OCI-LY1 (cell line): ENCODE results near the gene SYCN.
A peak's percentile ranks its signal among the peaks of the same experiment; 100 is the strongest.

Source experiments
- H2AFZ ChIP-seq: fragments of 200-600 bp; sonication (generic), shearing (Covaris generic); 2 replicates; pipeline ENCODE4 v1.6.0; 2014; ENCODE audit warnings: antibody characterized with exemption, mild to moderate bottlenecking, low read length
- H3F3A ChIP-seq: fragments of 200-600 bp; sonication (generic), shearing (Covaris generic); 2 replicates; pipeline ENCODE4 v1.6.0; 2014; ENCODE audit warnings: mild to moderate bottlenecking, antibody characterized with exemption, low read length, moderate library complexity; ENCODE audit not compliant: insufficient read depth
- H3K27ac ChIP-seq: fragments of 200-600 bp; sonication (generic); 2 replicates; pipeline ENCODE4 v1.5.1; 2014; ENCODE audit warnings: low read length, mixed run types, mild to moderate bottlenecking, low read depth; ENCODE audit not compliant: poor library complexity, severe bottlenecking
- H3K27me3 ChIP-seq: fragments of 200-600 bp; sonication (generic); 2 replicates; pipeline ENCODE4 v1.6.0; 2014; ENCODE audit warnings: antibody characterized with exemption, mild to moderate bottlenecking, low read length, moderate library complexity; ENCODE audit not compliant: insufficient read depth
- H3K36me3 ChIP-seq: fragments of 200-600 bp; sonication (generic); 2 replicates; pipeline ENCODE4 v1.6.1; 2014; ENCODE audit warnings: mild to moderate bottlenecking, antibody characterized with exemption, low read length, moderate library complexity, mixed read lengths; ENCODE audit not compliant: insufficient read depth
- H3K4me1 ChIP-seq: fragments of 200-600 bp; sonication (generic); 2 replicates; pipeline ENCODE4 v1.5.1; 2014; ENCODE audit warnings: mild to moderate bottlenecking, low read length, moderate library complexity; ENCODE audit not compliant: insufficient read depth, severe bottlenecking
- H3K4me2 ChIP-seq: fragments of 200-600 bp; sonication (generic), shearing (Covaris generic); 2 replicates; pipeline ENCODE4 v1.6.1; 2014; ENCODE audit warnings: low read length
- H3K4me3 ChIP-seq: fragments of 200-600 bp; sonication (generic); 2 replicates; pipeline ENCODE4 v1.5.1; 2014; ENCODE audit warnings: low read length, low read depth, mild to moderate bottlenecking, mixed read lengths; ENCODE audit not compliant: poor library complexity, severe bottlenecking
- H3K79me2 ChIP-seq: fragments of 200-600 bp; shearing (Covaris generic); 2 replicates; pipeline ENCODE4 v1.6.1; 2016; ENCODE audit warnings: mixed run types, low read length, mixed read lengths; ENCODE audit not compliant: insufficient read depth
- H3K9ac ChIP-seq: fragments of 200-600 bp; sonication (generic), shearing (Covaris generic); 2 replicates; pipeline ENCODE4 v1.6.1; 2014; ENCODE audit warnings: mild to moderate bottlenecking, low read length, mixed read lengths
- H3K9me2 ChIP-seq: fragments of 200-600 bp; sonication (generic), shearing (Covaris generic); 2 replicates; pipeline ENCODE4 v1.6.1; 2014; ENCODE audit warnings: low read depth, mild to moderate bottlenecking, low read length, mixed read lengths
- H3K9me3 ChIP-seq: fragments of 200-600 bp; shearing (Covaris generic); 2 replicates; pipeline ENCODE4 v1.6.1; 2014; ENCODE audit warnings: low read length, mixed read lengths
- H4K20me1 ChIP-seq: fragments of 200-600 bp; sonication (generic), shearing (Covaris generic); 2 replicates; pipeline ENCODE4 v1.6.0; 2016; ENCODE audit warnings: mild to moderate bottlenecking, low read length; ENCODE audit not compliant: insufficient read depth
- CTCF ChIP-seq: fragments of 200-600 bp; sonication (generic), shearing (Covaris generic); IDR thresholded peaks from 2 replicates; pipeline ENCODE4 v1.5.1; 2017; ENCODE audit warnings: mild to moderate bottlenecking, antibody characterized with exemption, low read length, moderate library complexity, mixed read lengths
- EZH2 ChIP-seq: fragments of 200-600 bp; sonication (generic), shearing (Covaris generic); IDR thresholded peaks from 2 replicates; pipeline ENCODE4 v1.8.0; 2017; ENCODE audit warnings: borderline replicate concordance, mixed run types, mild to moderate bottlenecking, antibody characterized with exemption, low read length, moderate library complexity, mixed read lengths

SYCN gene

GRCh38 chr19:39240421-39240820, 36.4 kb upstream of the SYCN start:
- Histone ChIP-seq H3K27me3 (no peaks in the 10 kb centered on the region), H3K9me2 (no peaks in the 10 kb centered on the region), H2AFZ (no peak overlapping the region), H3K36me3 (no peaks in the 10 kb centered on the region), H3F3A (no peaks in the 10 kb centered on the region), H3K4me2 (no peak overlapping the region), H3K79me2 (no peaks in the 10 kb centered on the region), H3K4me1 (peaks cover 8% of the 10 kb centered on the region), H3K27ac (no peak overlapping the region), H3K9me3 (no peaks in the 10 kb centered on the region), H3K4me3 (no peak overlapping the region), H3K9ac (no peak overlapping the region), H4K20me1 (no peaks in the 10 kb centered on the region)
- TF ChIP-seq CTCF (no peak), EZH2 (no peak)

GRCh38 chr19:39238944-39239343, 34.9 kb upstream of the SYCN start:
- H3K4me2 ChIP-seq, result no peak overlapping the region
- no peaks in the 10 kb centered on the region for H3K9me2 ChIP-seq
- H3K27ac ChIP-seq, result no peak overlapping the region
- H3K4me3 ChIP-seq, result no peak overlapping the region
- no peaks in the 10 kb centered on the region for H3K27me3 ChIP-seq
- no peak overlapping the region for H2AFZ ChIP-seq
- no peaks in the 10 kb centered on the region for H3K9me3 ChIP-seq
- no peaks in the 10 kb centered on the region for H3F3A ChIP-seq
- H3K79me2 ChIP-seq, result no peaks in the 10 kb centered on the region
- TF ChIP-seq CTCF, result no peak
- no peak for TF ChIP-seq EZH2
- H3K4me1 ChIP-seq, result peaks cover 8% of the 10 kb centered on the region
- H4K20me1 ChIP-seq, result no peaks in the 10 kb centered on the region
- H3K9ac ChIP-seq, result no peak overlapping the region
- no peaks in the 10 kb centered on the region for H3K36me3 ChIP-seq

- Histone ChIP-seq H3K4me1 (peaks cover 8% of the 10 kb centered on the region), H3K9me3 (no peaks in the 10 kb centered on the region), H3K9me2 (no peaks in the 10 kb centered on the region), H3K79me2 (no peaks in the 10 kb centered on the region), H3K4me3 (no peak overlapping the region), H3K36me3 (no peaks in the 10 kb centered on the region), H3K9ac (no peak overlapping the region), H3F3A (no peaks in the 10 kb centered on the region), H2AFZ (no peak overlapping the region), H3K4me2 (peak overlapping the region; percentile 43), H4K20me1 (no peaks in the 10 kb centered on the region), H3K27ac (no peak overlapping the region), H3K27me3 (no peaks in the 10 kb centered on the region)
- no peak for TF ChIP-seq CTCF
- TF ChIP-seq EZH2, result no peak
Measured at GRCh38 chr19:39238209-39238608, 34.1 kb upstream of the SYCN start.
